Stimulated activated effector memory CD8-positive, alpha-beta T cell treated with anti-CD3 and anti-CD28 coated beads, Interleukin-12 subunit alpha, Interleukin-12 subunit beta, amount 100 ng/mL, for 72 hours (primary cell): ENCODE results near the gene CACNB4.
"Not testable (repeated sequence)": the region's sequence is repeated elsewhere in the genome, so short reads cannot be mapped to it uniquely, and the experiment has no call there.

ENCODE experiments used
- ATAC-seq: fragments of 150-1000 bp; cut with Tn5 transposase; 2 replicates; pipeline ENCODE4 v1.10.0; 2021
- DNase-seq, 2 donors: peaks; one replicate each; pipeline ENCODE4 v3.0.0; 2021 to 2022; ENCODE audit warnings: low spot score in 2 of 2
- H3K27ac Mint-ChIP-seq: one replicate; pipeline ENCODE4 v1.8.0; 2022; ENCODE audit warnings: mild to moderate bottlenecking, mixed read lengths
- H3K36me3 Mint-ChIP-seq: one replicate; pipeline ENCODE4 v1.8.0; 2022; ENCODE audit warnings: mild to moderate bottlenecking, mixed read lengths
- H3K4me1 Mint-ChIP-seq: one replicate; pipeline ENCODE4 v1.8.0; 2022; ENCODE audit warnings: mixed read lengths
- H3K4me3 Mint-ChIP-seq: one replicate; pipeline ENCODE4 v1.8.0; 2022; ENCODE audit warnings: mild to moderate bottlenecking, mixed read lengths
- H3K9me3 Mint-ChIP-seq: one replicate; pipeline ENCODE4 v1.8.0; 2022; ENCODE audit warnings: mixed read lengths

CACNB4 gene

GRCh38 chr2:152025678-152026287 lies 73.1 kb downstream of the CACNB4 start:
- Mint-ChIP-seq H3K4me3 (peak overlapping the region; percentile 59), H3K27ac (peak overlapping the region; percentile 52), H3K4me1 (peaks cover 9% of the 10 kb centered on the region), H3K36me3 (no peaks in the 10 kb centered on the region), H3K9me3 (no peaks in the 10 kb centered on the region)
- DNase-seq = peak; percentile 75 to 89
- peak; percentile 95 for ATAC-seq

- DNase-seq (no peak), ATAC-seq (no peak)
- Mint-ChIP-seq H3K36me3 (no peaks in the 10 kb centered on the region), H3K4me1 (peaks cover 9% of the 10 kb centered on the region), H3K9me3 (no peaks in the 10 kb centered on the region), H3K27ac (no peak overlapping the region), H3K4me3 (no peak overlapping the region)
Observed at GRCh38 chr2:152024477-152024876, 74.4 kb downstream of the CACNB4 start.

- Mint-ChIP-seq H3K27ac (no peak overlapping the region), H3K9me3 (no peaks in the 10 kb centered on the region), H3K4me3 (no peak overlapping the region), H3K36me3 (no peaks in the 10 kb centered on the region), H3K4me1 (peaks cover 9% of the 10 kb centered on the region)
- ATAC-seq (no peak), DNase-seq (no peak)
Observed at GRCh38 chr2:152022090-152022489, 76.8 kb downstream of the CACNB4 start.

GRCh38 chr2:152021001-152021400 lies 77.8 kb downstream of the CACNB4 start:
- DNase-seq, H3K4me3 Mint-ChIP-seq, H3K4me1 Mint-ChIP-seq, ATAC-seq, H3K36me3 Mint-ChIP-seq, H3K9me3 Mint-ChIP-seq, H3K27ac Mint-ChIP-seq: not testable (repeated sequence)

GRCh38 chr2:152019732-152020131 lies 79.1 kb downstream of the CACNB4 start:
- no peaks in the 10 kb centered on the region for H3K9me3 Mint-ChIP-seq
- ATAC-seq = no peak
- no peak overlapping the region for H3K4me3 Mint-ChIP-seq
- H3K36me3 Mint-ChIP-seq = no peaks in the 10 kb centered on the region
- H3K27ac Mint-ChIP-seq = no peak overlapping the region
- no peak for DNase-seq
- H3K4me1 Mint-ChIP-seq = no peaks in the 10 kb centered on the region

- H3K36me3 Mint-ChIP-seq = no peaks in the 10 kb centered on the region
- no peak overlapping the region for H3K27ac Mint-ChIP-seq
- H3K4me3 Mint-ChIP-seq = no peak overlapping the region
- H3K4me1 Mint-ChIP-seq = no peaks in the 10 kb centered on the region
- ATAC-seq (no peak), DNase-seq (no peak)
- H3K9me3 Mint-ChIP-seq = no peaks in the 10 kb centered on the region
Observed at GRCh38 chr2:152016181-152017120, 82.4 kb downstream of the CACNB4 start.

- no peaks in the 10 kb centered on the region for H3K36me3 Mint-ChIP-seq
- H3K4me1 Mint-ChIP-seq = no peaks in the 10 kb centered on the region
- H3K27ac Mint-ChIP-seq = no peak overlapping the region
- no peak for ATAC-seq
- H3K9me3 Mint-ChIP-seq = no peaks in the 10 kb centered on the region
- no peak overlapping the region for H3K4me3 Mint-ChIP-seq
- DNase-seq = no peak
Observed at GRCh38 chr2:152015552-152015951, 83.3 kb downstream of the CACNB4 start.

GRCh38 chr2:152012697-152013096 lies 86.1 kb downstream of the CACNB4 start:
- H3K27ac Mint-ChIP-seq = no peak overlapping the region
- DNase-seq (no peak), ATAC-seq (no peak)
- no peaks in the 10 kb centered on the region for H3K36me3 Mint-ChIP-seq
- H3K4me1 Mint-ChIP-seq = no peaks in the 10 kb centered on the region
- H3K4me3 Mint-ChIP-seq = no peak overlapping the region
- no peaks in the 10 kb centered on the region for H3K9me3 Mint-ChIP-seq

GRCh38 chr2:152011724-152012123 lies 87.1 kb downstream of the CACNB4 start:
- no peaks in the 10 kb centered on the region for H3K36me3 Mint-ChIP-seq
- H3K4me1 Mint-ChIP-seq = no peaks in the 10 kb centered on the region
- H3K27ac Mint-ChIP-seq = no peak overlapping the region
- no peaks in the 10 kb centered on the region for H3K9me3 Mint-ChIP-seq
- no peak overlapping the region for H3K4me3 Mint-ChIP-seq
- DNase-seq (no peak), ATAC-seq (no peak)

- no peak for ATAC-seq
- no peaks in the 10 kb centered on the region for H3K36me3 Mint-ChIP-seq
- H3K27ac Mint-ChIP-seq = no peak overlapping the region
- peaks cover 12% of the 10 kb centered on the region for H3K4me1 Mint-ChIP-seq
- no peak for DNase-seq
- no peaks in the 10 kb centered on the region for H3K9me3 Mint-ChIP-seq
- H3K4me3 Mint-ChIP-seq = no peak overlapping the region
Observed at GRCh38 chr2:152005607-152006006, 93.2 kb downstream of the CACNB4 start.

- not testable (repeated sequence) for H3K9me3 Mint-ChIP-seq, H3K27ac Mint-ChIP-seq, H3K4me3 Mint-ChIP-seq, ATAC-seq, H3K36me3 Mint-ChIP-seq, DNase-seq
- H3K4me1 Mint-ChIP-seq = peaks cover 12% of the 10 kb centered on the region
Observed at GRCh38 chr2:152003283-152003682, 95.6 kb downstream of the CACNB4 start.

- no peaks in the 10 kb centered on the region for H3K36me3 Mint-ChIP-seq
- ATAC-seq (peak; percentile 76), DNase-seq (peak; percentile 17 to 60)
- H3K4me3 Mint-ChIP-seq = no peak overlapping the region
- H3K4me1 Mint-ChIP-seq = peaks cover 2% of the 10 kb centered on the region
- H3K9me3 Mint-ChIP-seq = no peaks in the 10 kb centered on the region
- no peak overlapping the region for H3K27ac Mint-ChIP-seq
Observed at GRCh38 chr2:151999053-151999452, 99.8 kb downstream of the CACNB4 start.

GRCh38 chr2:151996243-151997003 lies 102.4 kb downstream of the CACNB4 start:
- H3K36me3 Mint-ChIP-seq = no peaks in the 10 kb centered on the region
- no peak overlapping the region for H3K27ac Mint-ChIP-seq
- no peaks in the 10 kb centered on the region for H3K9me3 Mint-ChIP-seq
- no peaks in the 10 kb centered on the region for H3K4me1 Mint-ChIP-seq
- no peak overlapping the region for H3K4me3 Mint-ChIP-seq
- DNase-seq (no peak), ATAC-seq (no peak)

GRCh38 chr2:151995161-151995557 lies 103.7 kb downstream of the CACNB4 start:
- H3K4me1 Mint-ChIP-seq = no peaks in the 10 kb centered on the region
- no peaks in the 10 kb centered on the region for H3K9me3 Mint-ChIP-seq
- DNase-seq = no peak
- no peaks in the 10 kb centered on the region for H3K36me3 Mint-ChIP-seq
- ATAC-seq = no peak
- no peak overlapping the region for H3K4me3 Mint-ChIP-seq
- H3K27ac Mint-ChIP-seq = no peak overlapping the region

- H3K36me3 Mint-ChIP-seq, H3K27ac Mint-ChIP-seq, DNase-seq, ATAC-seq, H3K4me1 Mint-ChIP-seq, H3K4me3 Mint-ChIP-seq, H3K9me3 Mint-ChIP-seq: not testable (repeated sequence)
Observed at GRCh38 chr2:151994178-151994577, 104.7 kb downstream of the CACNB4 start.
